ENCODE measurements around the gene PCSK1N.

The PCSK1N gene

DNA sequence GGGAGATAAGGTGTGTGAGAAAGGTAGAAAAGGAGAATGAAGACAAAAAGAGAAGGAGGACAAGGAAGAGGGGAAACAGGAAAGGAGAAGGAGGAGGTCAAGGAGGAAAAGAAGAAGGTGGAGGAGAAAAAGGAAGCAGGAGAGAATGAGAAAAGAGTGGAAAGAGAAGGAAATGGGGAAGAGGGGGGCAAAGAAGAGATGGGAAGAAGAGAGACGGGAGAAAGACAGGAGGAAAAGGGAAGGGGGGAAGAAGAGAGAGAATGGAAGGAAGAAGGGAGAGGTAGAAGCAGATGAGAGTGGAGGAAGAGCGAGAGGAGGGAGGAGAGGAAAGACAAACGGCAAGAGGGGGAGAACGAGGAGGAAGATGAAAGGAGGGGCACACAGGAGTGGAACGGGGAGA is 44.9 kb downstream of the PCSK1N start:
- no peak for DNase-seq

DNA sequence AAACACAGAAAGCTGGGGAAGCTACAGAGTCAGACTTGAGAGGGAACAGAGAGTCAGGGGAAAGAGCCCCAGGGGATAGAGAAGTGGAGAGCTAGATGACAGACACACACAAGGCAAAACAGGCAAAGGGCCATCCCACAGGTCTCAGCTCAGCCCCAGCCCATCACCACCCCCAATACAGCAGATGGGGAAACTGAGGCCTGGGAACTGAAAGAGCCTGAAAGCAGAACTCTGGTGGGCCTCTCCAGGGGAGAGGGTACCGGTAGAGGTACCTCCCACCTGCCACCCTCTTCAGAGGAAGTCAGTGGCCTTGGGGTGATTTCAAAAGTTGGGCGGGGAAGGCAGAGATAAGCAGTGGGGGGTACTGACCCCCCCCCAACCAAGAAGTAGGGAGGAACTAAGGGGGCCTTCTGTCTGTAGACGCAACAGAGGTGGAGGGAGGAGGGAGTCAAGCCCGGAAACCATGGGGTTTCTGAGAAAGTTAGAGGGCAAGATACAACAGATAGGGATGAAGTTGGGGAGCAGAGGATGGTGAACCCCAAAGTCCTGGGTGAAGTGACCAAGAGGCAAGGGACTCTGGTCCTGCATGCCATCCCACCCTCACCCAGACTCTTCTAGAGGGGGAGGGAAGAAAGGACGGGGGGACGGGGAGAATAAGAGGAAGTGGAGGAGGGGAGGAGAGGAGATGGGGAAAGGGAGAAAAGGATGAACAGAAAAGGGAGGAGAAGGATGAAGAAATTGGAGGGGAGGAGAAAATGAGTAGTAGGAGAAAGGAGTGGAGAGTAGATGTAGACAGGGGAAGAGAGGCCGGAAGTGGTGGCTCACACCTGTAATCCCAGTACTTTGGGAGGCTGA is 45.8 kb downstream of the PCSK1N start:
- no peak for DNase-seq

DNA sequence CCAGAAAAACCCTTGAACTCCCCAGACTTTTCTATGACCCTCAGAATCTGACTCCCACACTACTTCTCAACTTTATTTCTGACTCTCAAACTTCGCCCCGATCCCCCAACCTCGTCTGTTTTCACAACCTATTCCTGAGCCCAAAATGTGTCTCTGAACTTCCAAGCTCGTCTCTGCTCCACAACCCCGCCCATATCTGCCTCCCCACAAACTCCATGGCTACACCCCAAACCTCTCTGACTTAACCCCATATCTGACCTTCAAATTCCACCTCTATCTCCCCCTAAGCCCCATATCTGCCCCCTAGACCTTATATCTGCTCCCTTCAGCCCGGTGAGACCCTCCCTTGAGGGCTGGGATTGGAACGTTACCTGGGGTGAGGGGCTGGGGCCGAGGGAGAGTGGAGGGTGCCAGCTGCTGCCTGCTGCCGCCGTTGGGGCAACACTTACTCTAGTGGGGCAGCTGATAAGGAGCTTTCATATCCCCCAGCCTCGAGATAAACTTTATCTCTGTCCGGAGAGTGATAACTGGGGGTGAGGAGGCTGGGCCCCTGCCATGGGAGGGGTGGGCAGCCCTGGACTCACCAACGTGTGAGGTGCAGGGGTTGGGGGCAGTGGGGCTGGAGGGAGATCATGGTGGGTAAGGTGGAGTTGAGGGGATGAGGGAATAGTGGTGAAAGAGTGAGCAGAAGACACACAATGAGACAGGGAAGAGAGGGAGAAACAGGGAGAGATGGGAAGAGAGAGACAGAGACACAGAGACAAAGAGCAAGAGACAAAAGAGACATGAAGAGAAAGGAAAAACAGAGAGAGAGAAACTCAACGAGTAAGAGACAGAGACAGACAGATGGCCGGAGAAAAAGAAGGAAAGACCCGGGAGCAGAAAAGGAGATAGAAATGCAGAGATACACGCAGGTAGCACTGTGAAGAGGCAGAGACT is 47.6 kb downstream of the PCSK1N start:
- DNase-seq, result no peak

DNA sequence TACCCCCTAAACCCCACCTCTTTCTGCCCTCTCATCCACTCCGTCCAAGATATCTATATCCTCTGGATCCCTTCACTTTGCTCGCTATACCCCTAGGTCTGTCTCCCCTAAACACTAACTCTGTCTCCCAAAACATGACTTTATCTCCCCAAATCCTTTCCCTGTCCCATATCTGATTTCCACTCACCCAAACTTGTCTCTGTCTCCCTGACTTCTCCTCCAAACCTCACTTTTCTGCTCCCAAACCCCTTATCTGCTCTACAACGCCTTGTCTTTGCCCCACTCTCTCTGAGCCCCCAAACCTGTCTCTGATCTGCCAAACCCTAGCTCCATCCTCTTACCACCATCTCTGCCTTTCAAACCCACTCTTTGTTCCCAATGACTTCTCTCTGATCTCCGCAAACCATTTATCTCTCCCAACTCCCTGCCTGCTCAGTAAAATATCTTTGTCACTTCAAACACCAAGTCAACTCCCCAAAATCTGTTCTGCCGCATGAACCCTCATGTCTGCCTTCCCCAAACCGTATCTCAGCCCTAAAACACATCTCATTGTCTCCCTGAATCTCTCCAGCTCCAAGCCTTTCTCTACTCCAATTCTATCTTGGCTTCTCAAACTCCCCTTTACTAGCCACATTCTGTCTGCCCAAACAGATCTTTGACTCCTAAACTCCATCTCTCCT is 48.4 kb downstream of the PCSK1N start:
- DNase-seq, result no peak

DNA sequence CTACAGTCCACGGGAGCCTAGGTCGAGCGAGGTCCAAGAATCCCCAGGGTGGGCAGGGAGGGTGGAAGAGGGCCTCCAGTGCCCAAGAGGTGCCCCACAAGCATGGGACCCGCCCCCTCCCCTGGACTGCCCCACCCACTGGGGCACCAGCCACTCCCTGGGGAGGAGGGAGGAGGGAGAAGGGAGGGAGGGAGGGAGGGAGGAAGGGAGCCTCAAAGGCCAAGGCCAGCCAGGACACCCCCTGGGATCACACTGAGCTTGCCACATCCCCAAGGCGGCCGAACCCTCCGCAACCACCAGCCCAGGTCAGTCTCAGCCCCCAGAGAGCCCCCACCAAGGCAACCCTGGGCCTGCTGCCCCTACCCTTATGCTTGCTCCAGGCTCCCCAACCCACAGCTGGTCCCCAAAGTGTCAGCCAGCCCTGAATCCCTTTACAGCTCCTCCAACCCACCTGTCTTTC is 49.0 kb downstream of the PCSK1N start, which contains the start of gene GATA1:
TSS of gene GATA1 (plus strand) at position 250 of the 460 bp plus-strand sequence. CDS start 4,520 bp downstream, outside the sequence.
- DNase-seq, result no peak

DNA sequence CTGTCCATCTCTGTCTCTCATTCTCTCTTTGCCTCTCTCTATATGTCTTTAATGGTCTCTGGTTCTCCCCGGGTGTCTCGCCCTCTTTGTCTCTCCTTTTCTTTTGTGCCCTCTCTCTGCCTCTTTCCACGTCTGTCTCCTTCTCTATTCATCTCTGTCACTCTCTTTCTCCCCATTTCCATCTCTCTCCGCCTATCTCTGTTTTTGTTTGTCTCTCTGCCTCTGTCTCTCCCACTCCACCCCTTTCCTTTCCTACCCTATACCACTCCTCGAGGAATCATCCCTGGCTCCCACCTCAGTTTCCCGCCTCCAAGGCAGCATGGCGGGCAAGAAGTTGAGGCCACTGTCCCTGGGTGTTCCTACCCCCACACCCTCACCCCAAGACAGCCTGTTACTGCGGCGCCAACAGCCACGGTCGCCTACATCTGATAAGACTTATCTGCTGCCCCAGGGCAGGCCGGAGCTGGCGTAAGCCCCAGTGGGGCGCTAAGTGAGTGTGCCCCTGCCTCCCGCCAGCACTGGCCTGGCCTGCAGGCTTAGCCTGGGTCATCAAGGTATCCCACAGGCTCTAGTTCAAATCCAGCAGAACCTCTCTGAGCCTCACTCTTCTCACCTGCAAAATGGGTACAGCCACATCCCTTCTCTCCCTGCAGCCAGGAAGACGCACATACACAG is 49.7 kb downstream of the PCSK1N start:
- DNase-seq, result no peak

DNA sequence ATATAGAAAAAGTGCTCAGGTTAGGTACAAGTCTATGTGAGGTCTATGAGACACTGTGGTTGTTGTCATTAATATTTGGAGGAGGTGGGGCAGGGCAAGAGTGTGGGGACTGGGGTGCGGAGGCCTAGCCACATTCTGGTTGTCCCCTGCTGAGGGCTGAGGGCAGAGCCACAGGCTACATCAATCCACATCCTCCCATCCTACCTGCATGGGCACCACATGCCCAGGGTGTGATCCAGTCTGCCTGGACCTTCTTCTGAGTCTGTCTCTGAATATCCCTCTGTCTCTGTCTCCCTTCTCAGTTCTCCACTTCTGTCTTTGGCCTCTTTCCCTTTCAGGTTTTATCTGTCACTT is 50.2 kb downstream of the PCSK1N start:
- no peak for DNase-seq

DNA sequence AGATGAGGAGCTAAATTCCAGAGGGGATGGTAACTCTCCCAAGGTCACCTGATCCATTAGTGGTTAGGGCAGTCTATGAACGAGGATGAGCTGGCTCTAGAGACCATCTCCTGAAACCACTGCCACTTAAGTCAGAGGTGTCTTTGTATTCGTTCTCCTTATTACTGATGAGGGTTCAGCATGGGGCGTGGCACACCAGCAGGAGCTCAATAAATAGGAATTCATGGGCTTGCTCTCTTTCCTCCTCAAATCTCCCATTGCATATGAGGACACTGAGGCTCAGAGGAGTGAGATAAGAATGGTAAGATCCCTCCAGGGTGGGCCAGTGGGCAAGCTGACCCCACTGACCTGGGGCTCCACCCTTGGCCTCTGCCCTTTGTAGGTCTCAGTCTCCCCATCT is 50.7 kb downstream of the PCSK1N start:
- DNase-seq, result no peak

DNA sequence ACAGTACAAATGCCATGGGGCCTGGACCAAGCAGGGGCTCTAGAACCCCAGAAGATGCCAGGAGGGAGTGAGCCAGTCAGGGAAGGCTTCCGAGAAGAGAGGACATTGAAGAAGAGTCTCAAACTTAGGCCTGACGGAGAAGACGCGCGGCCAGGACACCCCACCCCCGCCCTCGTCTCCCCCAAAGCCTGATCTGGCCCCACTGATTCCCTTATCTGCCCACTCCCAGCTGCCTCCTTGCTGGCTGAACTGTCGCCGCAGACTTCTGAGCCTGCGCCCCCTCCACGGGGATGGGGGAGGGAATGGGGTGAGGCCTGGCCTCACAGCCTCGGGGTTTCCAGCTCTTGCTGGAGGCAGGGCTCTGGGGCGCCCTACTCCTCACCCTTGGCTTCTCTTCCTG is 52.6 kb downstream of the PCSK1N start:
- DNase-seq, result no peak

DNA sequence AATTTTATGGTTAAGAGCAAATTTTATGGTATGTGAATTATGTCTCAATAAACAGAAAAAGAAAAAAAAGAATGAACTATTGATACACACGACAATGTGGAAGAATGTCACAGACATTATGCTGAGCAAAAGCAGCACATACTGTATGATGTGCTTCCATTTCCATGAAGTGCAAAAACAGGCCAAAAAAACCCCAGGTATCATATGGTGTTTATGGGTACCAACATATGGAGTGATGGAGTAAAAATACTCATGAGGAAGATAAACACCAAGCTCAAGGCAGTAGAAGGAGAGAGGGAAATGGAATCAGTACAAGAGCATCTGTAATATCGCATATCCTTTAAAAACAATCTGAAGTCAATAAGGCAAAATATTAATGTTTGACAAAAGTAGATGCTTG is 53.2 kb downstream of the PCSK1N start:
- DNase-seq, result no peak

DNA sequence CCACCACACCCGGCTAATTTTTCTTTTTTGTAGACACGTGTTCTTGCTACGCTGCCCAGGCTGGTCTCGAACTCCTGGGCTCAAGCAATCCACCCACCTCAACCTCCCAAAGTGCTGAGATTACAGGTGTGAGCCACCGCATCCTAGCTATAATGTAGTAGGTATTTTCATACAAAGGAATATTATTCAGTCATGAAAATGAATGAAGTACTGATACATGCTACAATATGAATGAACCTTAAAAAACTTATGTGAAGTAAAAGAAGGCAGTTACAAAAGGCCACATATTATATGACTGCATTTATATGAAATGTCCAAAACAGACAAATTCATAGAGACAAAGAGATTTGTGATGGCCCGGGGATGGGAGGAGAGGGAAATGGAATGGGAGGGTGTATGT is 53.7 kb downstream of the PCSK1N start:
- DNase-seq, result no peak
